Measurements from ENCODE around the gene SLC37A1.

The SLC37A1 gene

DNA sequence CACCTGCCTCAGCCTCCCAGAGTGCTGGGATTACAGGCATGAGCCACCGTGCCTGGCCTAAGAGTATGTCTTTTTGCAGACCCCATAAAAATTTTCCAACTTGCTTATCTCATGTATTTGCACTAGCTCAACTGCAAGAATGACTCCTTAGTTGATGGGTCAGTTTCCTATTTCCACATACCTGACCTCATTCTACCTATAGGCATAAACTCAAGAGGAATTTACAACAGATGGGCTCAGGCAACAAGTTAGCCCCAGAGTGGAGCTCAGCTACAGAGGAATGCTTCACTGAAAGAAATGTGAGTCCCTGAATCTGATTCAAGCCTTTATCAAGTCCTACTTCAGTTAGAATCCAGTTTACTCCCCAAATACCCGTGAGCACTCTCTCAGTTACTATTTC is 5.3 kb upstream of the SLC37A1 start:
- no peak for DNase-seq

DNA sequence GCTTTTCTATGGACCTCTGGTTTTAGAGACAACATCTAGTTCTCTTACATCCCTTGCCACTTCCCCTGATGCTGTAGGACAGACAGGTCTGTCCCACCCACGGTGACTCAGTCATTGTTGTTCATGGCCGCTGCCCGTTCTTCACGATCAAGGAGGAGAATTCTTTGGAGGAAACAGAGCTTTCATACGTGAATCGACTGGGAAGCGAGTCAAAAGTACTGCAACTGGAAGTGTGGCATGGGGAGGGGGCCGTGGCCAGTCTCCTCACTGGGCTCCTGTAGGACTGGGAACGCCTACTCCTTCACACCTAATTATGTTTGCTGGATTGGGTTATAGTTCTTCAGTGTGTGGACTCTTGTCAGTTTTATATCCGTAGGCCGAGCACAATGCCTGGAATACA is 4.4 kb upstream of the SLC37A1 start:
- no peak for DNase-seq

DNA sequence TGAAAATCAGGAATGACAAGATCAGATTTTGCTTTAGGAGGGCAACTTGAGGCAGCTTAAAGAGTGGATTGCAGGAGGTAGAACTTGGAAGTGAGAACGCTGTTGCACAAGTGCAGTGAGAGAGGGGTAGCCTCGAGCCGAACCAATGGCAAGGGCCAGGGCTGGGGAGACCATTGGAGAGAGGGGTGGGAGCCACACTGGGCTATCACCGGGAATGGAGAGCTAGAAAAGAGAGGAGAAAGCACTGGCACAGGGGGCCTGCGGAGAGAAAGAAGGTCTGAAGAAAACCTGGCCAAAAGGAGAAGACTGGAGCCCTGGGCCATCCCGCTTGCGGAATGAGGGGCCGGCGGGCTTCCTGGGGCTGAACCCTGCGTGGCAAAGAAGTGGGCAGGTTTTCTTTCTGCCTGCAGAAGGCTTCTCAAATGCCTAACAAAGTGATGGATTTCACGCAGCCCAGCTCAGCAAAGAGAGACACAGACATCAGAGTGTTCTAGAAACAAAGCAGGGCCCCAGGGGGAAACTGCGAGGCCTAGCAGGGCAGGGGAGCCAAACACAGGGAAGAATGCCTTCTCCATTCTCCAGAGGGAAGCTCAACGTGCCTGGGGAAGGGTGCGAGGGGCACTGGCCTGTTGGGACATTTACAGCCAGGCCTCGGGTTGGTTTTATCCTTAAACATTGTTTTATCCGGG is 1.2 kb upstream of the SLC37A1 start:
- DNase-seq, result no peak

DNA sequence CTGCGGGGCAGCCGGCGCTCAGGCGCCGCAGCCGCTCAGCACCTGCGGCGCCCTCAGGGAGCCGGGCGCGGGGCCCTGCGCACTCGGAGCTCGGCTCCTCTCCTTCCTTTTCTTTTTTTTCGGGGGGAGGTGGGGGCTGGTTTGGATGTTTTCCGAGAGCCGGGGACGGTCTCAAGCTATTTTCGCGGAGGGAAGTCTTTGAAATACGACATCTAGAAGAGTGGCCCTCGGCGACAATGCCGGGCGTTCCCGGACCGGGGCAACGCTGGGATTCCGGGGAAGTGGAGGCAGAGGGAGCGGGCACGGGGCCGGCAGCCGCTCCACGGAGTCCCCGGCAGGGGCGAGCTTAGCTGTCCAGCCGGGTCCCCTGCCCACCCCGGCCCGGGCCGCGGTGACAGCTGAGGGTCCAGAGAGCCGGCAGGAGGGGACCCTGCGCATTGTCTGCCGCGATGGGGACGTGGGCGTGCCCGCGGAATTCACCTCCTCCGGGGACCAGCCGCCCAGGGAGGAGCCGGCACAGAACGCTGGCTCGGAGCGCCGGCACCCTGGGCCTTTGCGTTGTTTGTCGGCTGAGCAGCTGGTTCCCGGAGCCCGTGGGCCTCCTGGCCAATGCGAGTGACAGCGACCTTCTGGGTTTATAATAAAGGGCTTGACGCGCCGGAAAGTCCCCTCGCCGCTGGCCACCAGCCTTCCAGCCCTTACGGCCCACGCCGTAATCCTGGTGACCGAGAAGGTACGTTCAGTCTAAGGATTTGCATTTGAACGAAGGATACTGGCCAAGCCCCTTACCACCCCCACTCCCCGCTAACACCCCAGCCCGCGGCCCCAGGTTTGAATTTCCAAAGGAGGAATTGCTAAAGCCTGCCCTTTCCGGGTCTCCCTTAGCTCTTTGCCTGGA is 582 bp downstream of the SLC37A1 start:
- DNase-seq, result peak; percentile 30

DNA sequence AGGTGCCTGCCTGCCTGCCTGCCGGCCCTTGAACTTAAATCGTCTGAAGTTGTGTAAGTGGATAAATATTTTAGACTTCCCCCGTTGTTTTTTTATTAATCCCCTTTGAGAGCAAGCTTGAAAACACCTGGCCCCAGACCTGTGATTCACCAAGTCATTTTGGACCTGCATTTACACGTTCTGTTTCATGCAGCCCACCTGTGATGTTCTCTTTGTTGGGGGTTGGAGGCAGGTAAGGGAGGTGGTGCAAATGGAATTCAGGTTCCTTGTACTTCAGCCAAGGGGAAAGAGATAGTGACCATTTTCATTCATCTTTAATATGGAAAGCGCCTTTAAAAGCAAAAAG is 1.2 kb downstream of the SLC37A1 start:
- DNase-seq, result no peak

DNA sequence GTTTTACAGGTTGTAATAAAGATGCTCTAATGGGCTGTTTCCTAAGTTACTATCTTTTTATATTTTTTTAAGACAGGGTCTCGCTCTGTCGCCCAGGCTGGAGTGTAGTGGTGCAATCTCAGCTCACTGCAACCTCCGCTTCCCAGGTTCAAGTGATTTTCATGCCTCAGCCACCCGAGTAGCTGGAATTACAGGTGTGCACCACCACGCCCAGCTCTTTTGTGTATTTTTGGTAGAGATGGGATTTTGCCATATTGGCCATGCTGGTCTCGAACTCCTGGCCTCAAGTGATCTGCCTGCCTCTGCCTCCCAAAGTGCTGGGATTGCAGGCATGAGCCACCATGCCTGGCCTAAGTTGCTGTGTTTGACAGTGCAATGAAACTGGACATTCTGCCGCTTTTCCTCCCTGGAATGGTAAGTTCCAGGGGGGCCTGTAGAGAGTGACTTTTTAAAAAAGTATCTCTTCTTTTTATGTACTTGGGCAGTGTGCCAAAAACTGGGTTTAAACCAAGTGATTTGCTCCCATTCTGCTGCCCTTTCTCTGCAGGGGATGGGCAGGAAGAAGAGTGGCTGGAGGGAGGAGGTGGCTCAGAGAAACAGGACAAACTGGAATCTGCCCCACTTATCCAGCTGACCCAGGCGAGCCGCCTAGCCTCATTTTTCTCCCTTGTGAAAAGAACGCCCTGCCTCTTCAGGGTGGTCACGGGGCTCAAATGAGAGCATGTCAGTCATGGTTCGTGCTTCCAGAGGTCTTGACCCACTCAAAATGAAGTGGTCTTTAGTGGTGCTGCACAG is 2.3 kb downstream of the SLC37A1 start:
- peak; percentile 69 for DNase-seq

DNA sequence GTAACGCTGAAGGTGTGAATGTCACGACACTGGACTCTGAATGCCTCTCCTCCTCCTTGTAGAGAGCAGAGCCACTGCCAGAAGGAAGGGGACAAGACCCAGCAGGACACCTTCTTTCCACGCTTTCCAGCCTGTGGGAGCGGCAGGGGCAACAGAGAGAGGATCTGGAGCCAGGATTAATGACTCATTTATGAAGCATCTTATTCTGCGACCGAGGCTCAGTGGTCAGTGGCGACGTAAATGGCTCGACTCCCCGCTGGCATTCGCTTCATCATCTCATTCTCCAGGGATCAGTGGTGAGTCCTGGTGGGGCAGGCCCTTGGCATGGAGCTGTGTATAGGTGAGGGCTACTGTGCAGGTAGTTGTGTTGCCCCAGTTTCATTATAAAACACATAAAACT is 4.6 kb downstream of the SLC37A1 start:
- DNase-seq, result no peak

DNA sequence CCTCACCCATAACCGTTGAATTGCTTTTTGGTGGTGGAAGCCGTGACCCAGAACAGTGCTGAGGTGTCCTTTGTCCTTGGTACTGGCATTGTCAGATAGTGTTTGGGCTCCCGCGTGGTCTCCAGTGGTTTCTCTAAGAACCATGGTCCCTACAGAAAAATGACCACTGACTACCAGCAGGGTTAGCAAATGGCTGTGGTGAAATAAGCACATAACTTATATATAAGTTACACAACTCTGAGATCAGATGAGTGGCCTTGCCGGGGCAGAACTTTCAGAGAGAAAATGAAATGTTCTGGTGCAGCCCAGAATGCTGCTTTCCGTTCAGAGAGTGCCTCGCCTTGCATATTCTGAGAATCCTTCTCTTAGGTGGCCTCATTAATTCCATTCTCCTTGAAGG is 5.0 kb downstream of the SLC37A1 start:
- DNase-seq, result no peak

DNA sequence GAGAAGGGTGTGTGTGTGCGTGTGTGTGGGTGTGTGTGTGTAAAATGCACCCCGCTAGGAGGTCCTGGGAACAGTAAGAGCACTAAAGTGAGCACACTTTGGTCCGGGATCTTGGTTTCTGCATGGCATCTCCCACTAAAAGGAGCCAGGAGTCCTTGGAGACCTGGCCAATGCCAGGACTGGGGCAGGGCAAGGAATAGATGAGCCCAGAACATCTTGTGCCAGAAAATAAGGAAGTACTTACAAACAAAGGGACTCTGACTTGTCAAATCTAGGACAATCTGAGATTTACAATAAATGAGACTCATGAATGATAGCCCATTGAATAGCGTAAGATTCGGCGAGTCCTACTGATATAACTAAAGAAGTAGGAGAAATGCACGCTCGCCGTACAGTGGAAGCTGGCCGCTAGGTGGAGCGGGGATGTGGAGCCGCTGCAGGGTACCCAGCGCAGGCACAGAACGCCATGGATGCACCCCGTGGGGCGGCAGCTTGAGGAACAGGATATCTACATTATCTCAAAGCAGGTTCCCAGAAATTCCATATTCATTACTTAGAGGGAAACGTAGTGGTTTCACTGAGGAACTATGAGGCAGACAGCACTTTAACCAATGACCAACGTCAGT is 7.1 kb downstream of the SLC37A1 start:
- DNase-seq, result no peak

DNA sequence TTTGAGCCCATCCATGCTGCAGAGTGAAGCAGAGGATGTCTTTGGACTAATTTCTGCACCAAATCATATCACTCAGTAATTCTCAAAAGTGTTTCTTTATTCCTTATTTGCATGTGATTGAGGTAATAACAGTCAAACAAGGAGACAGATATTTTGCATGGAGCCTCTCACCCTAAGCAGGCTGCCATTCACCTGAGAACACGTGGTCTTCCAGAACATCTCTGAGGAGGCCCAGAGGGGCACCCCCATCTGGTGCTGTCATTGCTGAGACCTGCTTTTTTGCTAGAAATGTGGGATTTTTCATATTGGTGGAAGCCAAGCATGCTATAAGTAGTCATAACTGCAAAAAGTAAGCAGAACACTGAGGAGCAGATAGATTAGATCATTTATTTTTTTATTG is 7.7 kb downstream of the SLC37A1 start:
- no peak for DNase-seq

DNA sequence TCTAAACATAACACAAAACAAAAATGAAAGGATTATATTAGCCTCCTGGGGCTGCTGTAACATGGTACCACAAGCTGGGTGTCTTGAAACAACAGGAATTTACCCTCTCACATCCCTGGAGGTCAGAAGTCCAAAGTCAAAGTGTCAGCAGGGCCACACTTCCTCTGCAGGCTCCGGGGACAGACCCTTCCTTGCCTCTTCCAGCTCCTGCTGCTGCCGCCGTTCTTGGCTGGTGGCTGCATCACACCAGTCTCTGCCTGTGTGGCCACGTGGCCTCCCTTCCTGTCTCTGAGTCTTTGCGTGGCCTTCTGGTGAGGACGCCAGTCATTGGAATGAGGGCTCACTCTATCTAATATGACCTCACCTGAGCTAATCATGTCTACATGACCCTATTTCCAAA is 8.2 kb downstream of the SLC37A1 start:
- DNase-seq, result no peak

DNA sequence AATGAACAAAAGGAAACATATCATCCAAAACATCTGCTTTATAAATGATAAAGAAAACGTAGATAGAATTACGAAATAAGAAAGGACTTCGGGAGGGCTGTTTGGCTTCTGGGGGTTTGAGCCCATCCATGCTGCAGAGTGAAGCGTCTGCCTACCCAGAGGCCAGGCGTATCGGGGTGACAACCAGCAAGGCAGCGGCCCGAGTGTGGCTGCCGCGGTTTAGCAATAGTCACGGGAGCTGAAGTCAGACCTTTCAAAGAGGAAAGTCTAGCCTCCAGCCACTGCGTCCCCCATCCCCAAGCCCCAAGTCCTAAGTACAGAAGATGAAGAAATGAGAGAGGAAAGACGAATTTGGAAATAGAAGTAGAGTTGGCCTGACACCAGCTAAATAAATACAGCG is 8.6 kb downstream of the SLC37A1 start:
- DNase-seq, result no peak

DNA sequence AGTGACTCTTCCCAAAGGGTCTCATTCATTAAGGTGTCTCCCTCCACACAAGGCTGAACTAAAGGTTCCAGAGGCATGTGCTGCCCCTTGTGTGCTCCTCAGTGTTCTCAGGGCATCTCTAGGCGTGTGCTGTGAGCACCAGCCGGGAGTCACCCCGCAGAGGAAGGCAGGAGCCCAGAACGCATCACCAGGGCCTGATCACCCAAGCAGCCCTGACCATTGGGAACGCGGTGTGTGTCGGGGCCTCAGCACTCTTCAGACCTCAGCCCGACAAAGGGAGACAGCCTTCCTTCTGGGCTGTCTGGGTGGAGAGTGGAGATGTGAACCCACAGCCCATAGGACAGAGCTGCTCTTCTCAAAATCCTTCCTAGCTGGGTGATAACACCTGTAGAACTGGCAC is 9.1 kb downstream of the SLC37A1 start:
- DNase-seq, result no peak

DNA sequence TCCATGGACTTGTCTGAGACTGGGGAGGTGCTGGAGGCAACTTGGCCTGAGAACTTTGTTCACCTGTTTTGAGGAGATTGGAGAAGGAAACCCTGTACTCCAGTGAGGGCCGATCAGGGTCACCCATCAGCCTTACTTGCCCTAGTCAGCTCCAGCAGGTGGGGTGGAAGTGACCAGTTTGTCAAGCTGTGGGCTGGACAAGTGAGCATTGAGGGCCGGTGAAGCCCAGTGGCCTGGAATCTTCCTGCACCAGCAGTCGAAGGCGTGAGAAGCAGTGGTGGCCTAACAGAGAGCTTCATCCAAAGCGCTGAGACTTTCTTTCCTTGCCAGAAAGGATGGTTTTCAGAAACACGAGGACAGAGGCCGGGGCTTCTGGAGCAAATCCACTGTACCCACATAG is 9.6 kb downstream of the SLC37A1 start:
- DNase-seq, result no peak

DNA sequence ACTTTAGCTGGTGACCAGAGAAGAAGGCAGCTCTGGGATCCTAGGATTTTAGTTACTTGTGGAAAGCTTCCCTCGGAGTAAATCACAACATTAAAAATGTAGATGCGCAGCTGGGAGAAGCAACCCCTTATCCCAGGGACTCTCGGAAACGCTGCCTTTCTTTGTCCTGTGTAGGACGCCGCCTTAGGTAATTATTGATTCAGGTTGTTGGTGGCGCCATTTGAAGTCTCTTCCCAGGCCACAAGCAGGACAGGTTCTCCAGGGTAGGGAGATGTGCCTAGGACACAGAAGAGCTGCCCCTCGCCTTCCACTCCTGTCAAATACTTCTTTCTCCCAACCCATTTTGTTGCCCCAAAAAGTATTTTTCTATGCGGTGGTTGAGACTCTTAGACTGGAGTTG is 10.3 kb downstream of the SLC37A1 start:
- peak; percentile 70 for DNase-seq

DNA sequence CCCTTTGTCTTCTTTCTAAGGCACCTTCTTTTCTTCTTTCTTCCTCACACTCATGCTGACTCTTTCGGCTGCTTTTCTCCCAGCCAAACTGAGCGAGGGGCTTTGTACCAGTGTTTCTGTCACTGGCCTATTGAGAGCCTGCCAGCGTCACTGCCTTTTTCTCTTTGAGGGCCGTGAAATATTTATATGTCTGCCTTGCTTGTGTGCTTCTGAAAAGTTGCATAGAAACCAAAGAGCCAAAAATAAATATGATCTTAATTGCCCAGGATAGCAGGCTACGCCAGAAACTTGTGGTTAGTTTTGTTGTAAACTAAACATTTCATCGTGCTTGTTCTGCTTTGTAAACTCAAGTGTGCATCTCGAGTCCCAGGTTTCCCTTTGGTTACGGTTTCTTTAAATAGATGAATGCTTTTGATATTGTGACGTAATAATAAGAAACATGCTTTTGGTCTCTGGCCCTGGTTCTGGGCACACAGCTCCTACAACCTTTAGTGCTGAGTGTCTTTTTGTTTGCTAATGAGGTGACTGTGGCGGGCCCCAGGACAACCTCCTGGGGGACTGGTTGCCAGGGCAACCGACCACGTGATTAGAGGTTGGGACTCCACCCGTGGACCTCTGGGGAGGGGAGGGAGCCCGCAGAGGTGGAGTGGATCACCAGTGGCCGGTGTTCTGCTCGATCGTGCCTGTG is 10.8 kb downstream of the SLC37A1 start:
- peak; percentile 91 for DNase-seq

DNA sequence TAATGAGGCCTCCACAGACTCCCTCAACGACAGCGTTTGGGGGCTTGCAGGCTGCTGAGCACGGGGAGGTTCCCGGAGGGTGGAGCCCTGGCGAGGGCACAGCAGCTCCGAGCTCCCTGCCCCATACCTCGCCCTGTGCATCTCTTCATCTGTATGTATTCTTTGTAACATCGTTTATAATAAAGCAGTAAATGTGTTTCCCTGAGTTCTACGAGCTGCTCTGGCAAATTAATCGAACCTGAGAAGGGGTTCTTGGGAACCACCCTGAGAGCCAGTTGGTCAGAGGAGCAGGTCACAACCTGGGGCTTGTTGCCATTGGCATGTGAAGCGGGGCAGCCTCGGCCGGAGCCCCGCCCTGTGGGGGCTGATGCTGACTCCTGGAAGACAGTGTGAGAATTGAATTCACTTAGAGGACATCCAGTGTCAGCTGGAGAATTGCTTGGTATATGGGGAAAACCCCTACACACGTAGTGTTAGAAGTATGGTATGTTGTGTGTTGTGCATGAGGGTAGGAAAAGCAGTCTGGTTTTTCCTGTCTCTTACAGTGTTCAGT is 11.5 kb downstream of the SLC37A1 start:
- DNase-seq, result no peak

DNA sequence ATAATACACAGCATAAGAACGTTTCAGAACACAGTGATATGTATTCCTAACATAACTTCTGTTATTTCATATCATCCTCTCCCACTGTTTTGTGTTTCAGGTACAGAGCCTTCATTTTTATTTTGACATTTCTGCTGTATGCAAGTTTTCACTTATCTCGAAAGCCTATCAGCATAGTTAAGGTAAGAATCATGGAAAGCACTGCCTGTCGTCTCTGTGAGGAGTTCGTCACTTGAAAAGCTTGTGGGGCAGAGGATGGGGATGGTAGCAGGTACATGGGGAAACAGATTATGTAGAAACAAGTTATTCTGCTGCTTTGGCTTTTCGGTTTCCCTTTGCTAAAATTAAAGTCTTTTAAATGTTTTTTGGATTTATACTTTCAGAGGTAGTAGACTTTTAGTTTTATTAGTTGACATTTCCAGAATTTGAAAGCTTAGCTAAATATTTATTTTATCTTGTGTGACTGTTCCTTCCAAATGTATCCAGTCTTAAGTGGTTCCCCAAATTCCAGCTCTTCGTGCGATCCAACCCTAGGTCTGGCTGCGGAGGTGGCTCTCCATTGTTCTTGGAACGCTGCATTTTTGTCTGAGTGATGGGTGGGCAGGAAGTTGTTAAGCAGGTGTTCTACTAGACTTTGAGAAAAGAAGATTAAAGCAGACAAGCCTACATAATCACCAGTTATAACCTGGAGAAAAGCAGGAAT is 12.2 kb downstream of the SLC37A1 start:
- DNase-seq, result no peak

DNA sequence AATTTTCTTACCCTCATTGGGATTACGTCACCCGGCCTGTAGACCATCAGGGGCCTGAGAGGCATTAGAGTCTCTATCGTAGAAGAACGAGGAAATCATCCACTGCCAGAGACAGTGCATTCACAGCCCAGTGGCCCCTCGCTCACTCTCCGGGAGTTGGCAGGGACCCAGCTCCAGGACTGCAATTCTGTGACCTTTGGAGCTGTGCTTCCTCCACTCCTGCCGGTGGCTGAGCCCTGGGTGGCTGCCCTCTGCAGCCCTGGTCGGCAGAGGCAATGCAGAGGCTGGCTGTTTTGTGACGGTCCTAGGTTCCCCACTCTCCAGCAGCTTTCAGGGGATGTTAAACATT is 12.7 kb downstream of the SLC37A1 start:
- peak; percentile 47 for DNase-seq

DNA sequence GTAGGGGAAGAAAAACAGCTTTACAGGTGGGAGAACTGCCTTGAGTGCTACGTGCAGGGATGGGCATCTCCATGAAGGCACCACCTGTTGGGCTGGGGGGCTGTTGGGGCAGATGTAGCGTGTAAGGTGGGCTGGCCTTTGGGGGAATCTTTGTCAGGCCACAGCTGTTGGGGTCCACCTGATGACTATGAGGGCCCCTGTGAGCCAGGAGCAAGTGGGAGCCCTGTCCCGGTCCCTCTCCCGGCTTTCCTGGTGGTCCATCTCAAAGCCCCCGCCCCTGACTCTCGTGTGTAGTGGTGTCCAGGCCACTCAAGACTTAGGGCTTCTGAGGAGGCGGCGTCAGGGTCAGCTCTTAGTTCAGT is 13.5 kb downstream of the SLC37A1 start:
- no peak for DNase-seq

DNA sequence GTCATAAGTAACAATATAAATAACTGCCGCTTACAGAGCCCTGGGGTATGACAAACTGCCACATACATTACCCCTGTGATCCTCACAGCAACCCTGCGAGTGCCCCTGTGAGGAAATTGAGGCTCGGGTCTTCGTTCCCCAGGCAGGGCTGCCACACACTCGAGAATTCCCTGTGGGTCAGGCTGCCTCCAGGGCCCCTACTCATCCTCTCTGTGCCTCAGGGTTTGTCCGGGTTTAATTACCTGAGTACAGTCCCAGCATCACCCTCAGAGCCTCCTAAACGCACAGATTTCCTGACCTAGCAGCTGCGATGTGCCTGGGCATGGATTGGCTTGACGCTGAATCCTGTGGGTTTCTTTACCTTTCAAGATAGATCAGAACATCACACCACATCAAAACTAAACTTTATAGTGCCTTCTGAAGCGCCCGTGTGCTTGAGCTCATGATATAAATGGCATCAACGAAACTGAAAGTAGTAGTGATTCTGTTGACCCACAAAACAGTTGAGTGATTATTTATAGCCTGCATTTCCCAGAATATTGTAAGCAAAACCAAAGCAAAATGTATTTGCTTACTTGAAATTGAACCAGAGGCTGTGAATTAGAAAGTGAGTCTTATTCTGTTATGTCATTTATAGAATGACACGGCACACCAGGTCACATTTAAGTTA is 14.0 kb downstream of the SLC37A1 start:
- peak; percentile 41 for DNase-seq

Data from NCI-H2029 (cell line).